WTC11 (cell line): Measurements from ENCODE around the gene CAMTA1. TPM values are rescaled to one million over a fixed set of nuclear protein-coding genes. Genes with fewer than 3 reads are reported as not detected.
A peak's percentile ranks its signal among the peaks of the same experiment; 100 is the strongest.

ENCODE experiments used
- ATAC-seq: fragments of 200-7000 bp; cut with Tn5 transposase; 2 replicates; pipeline ENCODE4 v1.10.0; 2021; ENCODE audit warnings: mild to moderate bottlenecking, moderate library complexity
- CTCF ChIA-PET: fragments of 300-600 bp; sonication (Branson Sonifier 250); formaldehyde crosslinking; loops from one replicate; lab custom pipeline; 2021; ENCODE audit warnings: antibody characterized with exemption; lab: Charles Lee
- POLR2A ChIA-PET: fragments of 350-600 bp; sonication (Branson Sonifier 250); formaldehyde crosslinking; loops from one replicate; lab custom pipeline; 2021; ENCODE audit warnings: antibody characterized with exemption; lab: Charles Lee
- DNase-seq: peaks from one replicate; pipeline ENCODE4 v3.0.0; 2021; ENCODE audit warnings: low spot score
- H3K27ac Mint-ChIP-seq: 2 replicates; pipeline ENCODE4 v1.8.0; 2021; ENCODE audit warnings: mixed read lengths
- H3K27me3 Mint-ChIP-seq: 2 replicates; pipeline ENCODE4 v1.8.0; 2021; ENCODE audit warnings: low read depth, mild to moderate bottlenecking, moderate library complexity, mixed read lengths
- H3K36me3 Mint-ChIP-seq: 2 replicates; pipeline ENCODE4 v1.8.0; 2021; ENCODE audit warnings: mixed read lengths
- H3K4me1 Mint-ChIP-seq: 2 replicates; pipeline ENCODE4 v1.8.0; 2022; ENCODE audit warnings: mixed read lengths
- H3K4me3 Mint-ChIP-seq: 2 replicates; pipeline ENCODE4 v1.8.0; 2021; ENCODE audit warnings: mild to moderate bottlenecking, moderate library complexity, mixed read lengths
- H3K9me3 Mint-ChIP-seq: 2 replicates; pipeline ENCODE4 v1.8.0; 2021; ENCODE audit warnings: mixed read lengths
- AFF4 ChIP-seq: sonication (generic); formaldehyde crosslinking; IDR thresholded peaks from 2 replicates; pipeline ENCODE4 v1.8.1; 2023; ENCODE audit warnings: mild to moderate bottlenecking, missing genetic modification reagents, borderline replicate concordance
- ATF3 ChIP-seq: sonication (generic); formaldehyde crosslinking; conservative IDR thresholded peaks from 2 replicates; pipeline ENCODE4 v1.8.1; 2022; ENCODE audit warnings: mild to moderate bottlenecking, missing genetic modification reagents
- CREB1 ChIP-seq: sonication (generic); formaldehyde crosslinking; IDR thresholded peaks from 2 replicates; pipeline ENCODE4 v1.8.0; 2023; ENCODE audit warnings: mild to moderate bottlenecking, missing genetic modification reagents
- CTCF ChIP-seq: fragments of 200-600 bp; IDR thresholded peaks from 2 replicates; pipeline ENCODE4 v1.8.0; 2022; ENCODE audit warnings: antibody characterized with exemption
- E2F4 ChIP-seq: sonication (generic); formaldehyde crosslinking; IDR thresholded peaks from 2 replicates; pipeline ENCODE4 v1.8.1; 2022; ENCODE audit warnings: low read depth, mild to moderate bottlenecking, moderate library complexity, missing genetic modification reagents, borderline replicate concordance
- ELF4 ChIP-seq: sonication (generic); formaldehyde crosslinking; IDR thresholded peaks from 2 replicates; pipeline ENCODE4 v1.8.1; 2022; ENCODE audit warnings: low read depth, mild to moderate bottlenecking, moderate library complexity, missing genetic modification reagents
- EMX1 ChIP-seq: fragments of 250-450 bp; sonication (Bioruptor Pico); IDR thresholded peaks from 2 replicates; pipeline ENCODE4 v1.8.0; 2021; ENCODE audit warnings: mild to moderate bottlenecking
- GABPB1 ChIP-seq: sonication (generic); formaldehyde crosslinking; IDR thresholded peaks from 2 replicates; pipeline ENCODE4 v1.8.1; 2023; ENCODE audit warnings: mild to moderate bottlenecking, missing genetic modification reagents
- GTF2I ChIP-seq: fragments of 250-450 bp; sonication (Bioruptor Pico); conservative IDR thresholded peaks from 2 replicates; pipeline ENCODE4 v1.4.0; 2021; ENCODE audit warnings: mild to moderate bottlenecking
- JAZF1 ChIP-seq: fragments of 250-450 bp; sonication (Bioruptor Pico); IDR thresholded peaks from 2 replicates; pipeline ENCODE4 v1.9.0; 2021; ENCODE audit warnings: moderate library complexity, mild to moderate bottlenecking, inconsistent platforms
- KAT7 ChIP-seq: sonication (generic); formaldehyde crosslinking; IDR thresholded peaks from 2 replicates; pipeline ENCODE4 v1.8.1; 2023; ENCODE audit warnings: missing genetic modification reagents, mild to moderate bottlenecking, borderline replicate concordance
- MLX ChIP-seq: sonication (generic); formaldehyde crosslinking; IDR thresholded peaks from 2 replicates; pipeline ENCODE4 v1.8.1; 2023; ENCODE audit warnings: mild to moderate bottlenecking, missing genetic modification reagents, moderate library complexity
- MXD4 ChIP-seq: fragments of 250-450 bp; sonication (Bioruptor Pico); IDR thresholded peaks from 2 replicates; pipeline ENCODE4 v1.8.0; 2021; ENCODE audit warnings: mild to moderate bottlenecking, moderate library complexity, borderline replicate concordance
- NFATC4 ChIP-seq: fragments of 250-450 bp; sonication (Bioruptor Pico); IDR thresholded peaks from 2 replicates; pipeline ENCODE4 v1.9.0; 2021; ENCODE audit warnings: mild to moderate bottlenecking
- PREB ChIP-seq: sonication (generic); formaldehyde crosslinking; IDR thresholded peaks from 2 replicates; pipeline ENCODE4 v1.8.1; 2022; ENCODE audit warnings: mild to moderate bottlenecking, missing genetic modification reagents, moderate library complexity, borderline replicate concordance
- TEAD4 ChIP-seq: sonication (generic); formaldehyde crosslinking; IDR thresholded peaks from 2 replicates; pipeline ENCODE4 v1.8.0; 2022; ENCODE audit warnings: mild to moderate bottlenecking, missing genetic modification reagents
- USF2 ChIP-seq: sonication (generic); formaldehyde crosslinking; IDR thresholded peaks from 2 replicates; pipeline ENCODE4 v1.8.1; 2023; ENCODE audit warnings: mild to moderate bottlenecking, missing genetic modification reagents, moderate library complexity
- ZMAT4 ChIP-seq: fragments of 250-450 bp; sonication (Bioruptor Pico); IDR thresholded peaks from 2 replicates; pipeline ENCODE4 v1.9.0; 2021; ENCODE audit warnings: mild to moderate bottlenecking
- ZNF121 ChIP-seq: sonication (generic); formaldehyde crosslinking; IDR thresholded peaks from 2 replicates; pipeline ENCODE4 v1.8.0; 2023; ENCODE audit warnings: missing genetic modification reagents
- ZNF138 ChIP-seq: sonication (generic); formaldehyde crosslinking; conservative IDR thresholded peaks from 2 replicates; pipeline ENCODE4 v1.8.1; 2022; ENCODE audit warnings: mild to moderate bottlenecking, moderate library complexity, missing genetic modification reagents
- ZSCAN18 ChIP-seq: fragments of 250-450 bp; sonication (Bioruptor Pico); IDR thresholded peaks from 2 replicates; pipeline ENCODE4 v2.1.2; 2022; ENCODE audit warnings: mild to moderate bottlenecking, moderate library complexity
- total RNA-seq: library from RNA; stranded (reverse); gene quantifications from 3 replicates; pipeline ENCODE4 v1.2.3, GENCODE V29; 2021

Gene CAMTA1
- total RNA-seq, 1 experiment from 2014 or later, result 86.4 TPM

GRCh38 chr1:7620196-7620595, 834.9 kb downstream of the CAMTA1 start (continued):
- TF ChIP-seq ZNF138 (CRISPR knock-in tag), result no peak
- TF ChIP-seq USF2, result no peak
- TF ChIP-seq MXD4 (CRISPR knock-in tag), result no peak

- Mint-ChIP-seq H3K4me1 (peaks cover 20% of the 10 kb centered on the region), H3K4me3 (no peak overlapping the region), H3K36me3 (no peaks in the 10 kb centered on the region), H3K9me3 (no peaks in the 10 kb centered on the region), H3K27ac (no peak overlapping the region), H3K27me3 (no peaks in the 10 kb centered on the region)
- TF ChIP-seq MLX, result no peak
- no peak for TF ChIP-seq ZNF121 (CRISPR knock-in tag)
- TF ChIP-seq NFATC4, result no peak
- no peak for TF ChIP-seq ZSCAN18 (CRISPR knock-in tag)
- no peak for TF ChIP-seq GABPB1 (CRISPR knock-in tag)
- TF ChIP-seq ATF3 (CRISPR knock-in tag), result no peak
- TF ChIP-seq GTF2I (CRISPR knock-in tag), result no peak
- TF ChIP-seq, all 79 proteins: peak for 0
- ATAC-seq (peak; percentile 50), DNase-seq (peak; percentile 19)
- CTCF ChIA-PET, result no interaction called here
- POLR2A ChIA-PET, result no interaction called here
These were observed 836.3 kb downstream of the CAMTA1 start for GRCh38 chr1:7621334-7622219.

GRCh38 chr1:7623842-7624241, 838.6 kb downstream of the CAMTA1 start:
- Mint-ChIP-seq H3K4me1 (peaks cover 19% of the 10 kb centered on the region), H3K9me3 (no peaks in the 10 kb centered on the region), H3K4me3 (no peak overlapping the region), H3K36me3 (no peaks in the 10 kb centered on the region), H3K27ac (no peak overlapping the region), H3K27me3 (no peaks in the 10 kb centered on the region)
- CTCF ChIA-PET, result interaction anchor here (0.7 to 1.5 kb wide), 3 partner anchors 18 to 30 kb away, joined by 3 to 5 read pairs (median 3); no protein-coding TSS in a partner anchor
- ATAC-seq, result no peak
- POLR2A ChIA-PET, result no interaction called here
- no peak for DNase-seq
- no peak for TF ChIP-seq CREB1 (CRISPR knock-in tag)
- TF ChIP-seq ELF4 (CRISPR knock-in tag), result no peak
- no peak for TF ChIP-seq KAT7
- TF ChIP-seq JAZF1 (CRISPR knock-in tag), result no peak
- no peak for TF ChIP-seq CTCF
- no peak for TF ChIP-seq TEAD4
- no peak for TF ChIP-seq PREB
- TF ChIP-seq EMX1 (CRISPR knock-in tag), result no peak
- TF ChIP-seq ZMAT4 (CRISPR knock-in tag), result no peak
- no peak for TF ChIP-seq E2F4 (CRISPR knock-in tag)
- no peak for TF ChIP-seq AFF4 (CRISPR knock-in tag)
